ENCODE data around the gene CTDNEP1. TPM values are rescaled to one million over a fixed set of nuclear protein-coding genes. Genes with fewer than 3 reads are reported as not detected.

Gene CTDNEP1
- total and polyA plus RNA-seq, 11 donors = 54.0 to 126 (median 107) TPM

DNA sequence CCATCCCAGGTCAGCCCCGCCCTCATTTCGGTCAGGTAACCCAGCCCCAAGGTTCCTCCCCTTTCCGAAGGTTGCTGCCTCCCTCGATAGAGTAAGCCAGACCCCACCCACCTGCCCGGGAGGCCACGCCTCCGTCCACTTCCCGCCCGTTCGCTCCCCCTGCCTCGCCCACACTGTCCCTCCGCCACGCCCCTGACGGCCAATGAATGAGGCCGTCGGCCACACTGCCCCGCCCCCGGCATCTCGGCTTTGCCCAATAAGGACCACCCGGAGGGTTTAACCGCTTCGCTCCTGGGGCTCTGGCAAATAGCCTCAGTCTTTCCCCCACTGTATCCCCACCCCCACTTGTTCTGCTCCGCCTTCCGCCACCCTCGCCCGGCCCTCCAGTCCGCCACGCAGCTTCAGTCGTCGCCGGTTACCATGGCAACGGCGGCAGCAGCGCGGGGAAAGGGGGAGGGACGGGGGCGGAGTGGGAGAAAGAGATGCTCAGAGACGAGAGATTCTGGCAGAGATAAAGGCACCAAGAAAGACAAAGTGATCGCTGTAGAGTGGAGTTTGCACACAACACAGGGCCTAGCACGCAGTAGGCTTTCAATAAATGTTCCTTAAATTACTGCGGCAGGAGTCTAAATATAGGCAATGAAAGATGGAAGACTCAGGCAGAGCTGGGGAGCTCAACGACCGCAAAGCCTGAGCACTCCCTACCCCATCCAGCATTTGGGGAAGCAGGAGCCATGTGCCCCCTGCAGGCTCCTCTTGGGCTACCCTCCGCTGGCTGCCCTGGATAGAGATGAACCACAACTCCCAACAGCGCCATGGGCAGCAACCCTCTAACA is 37.0 kb downstream of the CTDNEP1 start:
- 0 to 1% (median 0%) methylated on average over 40 to 45 of the region's 45 CpGs for WGBS, 4 donors
- peak; percentile 98 to 100 (median 99) for DNase-seq
- H3K4me3 ChIP-seq = peak overlapping the region; percentile 19 to 77 (median 64)
- no peak for TF ChIP-seq POLR2A (IDR thresholded peaks at IDR 0.05)
- TF ChIP-seq, protein P1, sequence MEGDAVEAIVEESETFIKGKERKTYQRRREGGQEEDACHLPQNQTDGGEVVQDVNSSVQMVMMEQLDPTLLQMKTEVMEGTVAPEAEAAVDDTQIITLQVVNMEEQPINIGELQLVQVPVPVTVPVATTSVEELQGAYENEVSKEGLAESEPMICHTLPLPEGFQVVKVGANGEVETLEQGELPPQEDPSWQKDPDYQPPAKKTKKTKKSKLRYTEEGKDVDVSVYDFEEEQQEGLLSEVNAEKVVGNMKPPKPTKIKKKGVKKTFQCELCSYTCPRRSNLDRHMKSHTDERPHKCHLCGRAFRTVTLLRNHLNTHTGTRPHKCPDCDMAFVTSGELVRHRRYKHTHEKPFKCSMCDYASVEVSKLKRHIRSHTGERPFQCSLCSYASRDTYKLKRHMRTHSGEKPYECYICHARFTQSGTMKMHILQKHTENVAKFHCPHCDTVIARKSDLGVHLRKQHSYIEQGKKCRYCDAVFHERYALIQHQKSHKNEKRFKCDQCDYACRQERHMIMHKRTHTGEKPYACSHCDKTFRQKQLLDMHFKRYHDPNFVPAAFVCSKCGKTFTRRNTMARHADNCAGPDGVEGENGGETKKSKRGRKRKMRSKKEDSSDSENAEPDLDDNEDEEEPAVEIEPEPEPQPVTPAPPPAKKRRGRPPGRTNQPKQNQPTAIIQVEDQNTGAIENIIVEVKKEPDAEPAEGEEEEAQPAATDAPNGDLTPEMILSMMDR (IDR thresholded peaks at IDR 0.05) = peak; percentile 24 to 72 (median 48)
- peak overlapping the region in 11 of 12 donors; percentile 44 to 99 (median 70) for H3K27ac ChIP-seq
- no peaks in the 10 kb centered on the region for H3K36me3 ChIP-seq
- peak; percentile 89 to 92 (median 90) for ATAC-seq
- intact Hi-C loops (cut with DNase I) = loop anchor here in 2 of 10 donors (5.0 kb wide), 2 partner anchors 33 to 93 kb away; partner anchors contain the start of gene EIF5A (in 1 of the 2)
- no peaks in the 10 kb centered on the region for H3K9me3 ChIP-seq
- H3K4me1 ChIP-seq = peaks cover 0 to 67% (median 45%) of the 10 kb centered on the region in 12 donors
- no peaks in the 10 kb centered on the region for H3K27me3 ChIP-seq

DNA sequence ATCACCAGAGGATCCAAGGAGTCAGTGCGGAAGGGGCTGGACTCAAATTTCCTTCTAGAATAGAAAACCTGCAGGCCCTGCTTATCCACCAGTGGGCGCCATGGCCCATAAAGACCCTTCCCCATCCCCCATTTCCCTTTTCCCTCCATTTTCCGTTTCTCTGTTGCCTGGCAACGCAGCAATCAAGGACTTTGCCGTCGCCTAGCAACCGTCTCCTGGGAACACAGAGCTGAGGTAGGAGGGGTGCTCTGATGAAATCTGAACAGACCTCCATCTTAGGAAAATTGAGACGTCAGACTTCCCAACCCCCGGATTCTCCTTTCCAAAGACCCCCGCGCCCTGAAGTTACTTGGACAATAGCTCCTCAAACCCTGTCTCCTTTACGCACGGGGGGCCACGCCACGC is 37.6 kb downstream of the CTDNEP1 start:
- no peaks in the 10 kb centered on the region for H3K9me3 ChIP-seq
- peak overlapping the region in 8 of 12 donors; percentile 17 to 99 (median 70) for H3K27ac ChIP-seq
- ATAC-seq = peak in 1 of 4 donors; percentile 0
- no peaks in the 10 kb centered on the region for H3K27me3 ChIP-seq
- 2 to 6% (median 3%) methylated on average over 15 of the region's 15 CpGs for WGBS, 4 donors
- H3K36me3 ChIP-seq = no peaks in the 10 kb centered on the region
- peaks cover 0 to 61% (median 38%) of the 10 kb centered on the region in 12 donors for H3K4me1 ChIP-seq
- peak in 3 of 5 donors; percentile 60 to 77 (median 75) for DNase-seq
- no peak for TF ChIP-seq POLR2A (IDR thresholded peaks at IDR 0.05)
- TF ChIP-seq, protein P1 (IDR thresholded peaks at IDR 0.05) = peak in 8 of 12 donors; percentile 7 to 48 (median 40)
- peak overlapping the region in 11 of 12 donors; percentile 40 to 77 (median 64) for H3K4me3 ChIP-seq
- intact Hi-C loops (cut with DNase I) = loop anchor here in 1 of 10 donors (5.0 kb wide), 1 partner anchor 33 kb away; no protein-coding TSS in a partner anchor

DNA sequence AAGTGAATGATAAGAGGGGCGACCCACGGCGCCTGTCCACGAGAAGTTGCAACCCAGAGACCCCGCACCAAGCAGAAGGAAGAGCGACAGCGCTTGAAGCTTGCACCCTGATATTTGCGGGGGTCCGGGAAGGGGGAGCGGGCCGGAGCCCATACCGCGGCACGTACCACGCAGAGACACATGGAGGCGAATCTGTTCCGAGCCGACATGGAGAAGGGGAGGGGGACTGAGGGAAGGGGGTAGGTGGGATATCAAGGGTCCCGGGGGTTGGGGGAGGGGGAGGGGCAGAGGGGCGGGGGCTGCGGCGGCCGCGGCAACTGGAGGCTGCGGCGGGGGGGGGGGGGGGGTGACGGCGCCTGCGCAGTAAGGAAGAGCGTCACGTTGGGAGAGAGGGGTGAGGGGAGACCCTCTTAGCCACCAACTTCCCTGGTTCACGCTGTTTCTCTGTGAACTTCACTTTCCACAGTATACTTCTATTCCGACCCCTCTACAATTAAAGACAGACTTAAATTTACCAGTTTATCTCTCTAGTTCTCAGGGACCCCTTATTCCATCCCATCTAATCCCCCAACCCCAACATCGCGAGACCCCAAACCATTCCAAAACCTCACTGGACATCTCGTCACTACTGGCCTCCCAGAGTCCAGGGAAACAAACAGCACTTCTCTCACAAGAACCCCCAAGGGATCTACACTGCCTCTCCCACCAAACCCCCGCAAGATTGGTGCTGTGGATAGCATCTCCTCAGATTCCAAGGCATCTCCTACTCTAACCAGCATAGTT is 39.9 kb downstream of the CTDNEP1 start:
- Histone ChIP-seq H3K27me3 (no peaks in the 10 kb centered on the region), H3K4me1 (peaks cover 0 to 40% (median 25%) of the 10 kb centered on the region in 12 donors), H3K36me3 (no peaks in the 10 kb centered on the region), H3K4me3 (peak overlapping the region in 5 of 12 donors; percentile 3 to 38 (median 22)), H3K9me3 (no peaks in the 10 kb centered on the region), H3K27ac (no peak overlapping the region)
- no peak for DNase-seq
- intact Hi-C loops (cut with DNase I) = loop anchor here in 1 of 10 donors (5.0 kb wide), 1 partner anchor 36 kb away; no protein-coding TSS in a partner anchor
- no peak for ATAC-seq
- WGBS, 4 donors = 39 to 42% (median 41%) methylated on average over 30 to 36 of the region's 37 CpGs
- TF ChIP-seq, protein P1 (IDR thresholded peaks at IDR 0.05) = no peak
- TF ChIP-seq POLR2A (IDR thresholded peaks at IDR 0.05) = no peak
